Psoas muscle (tissue), 8 donors: ENCODE results near the gene B3GNT9. TPM values are rescaled to one million over a fixed set of nuclear protein-coding genes. Genes with fewer than 3 reads are reported as not detected.

ENCODE experiments used
- ATAC-seq, 4 donors: fragments of 200-7000 bp; cut with Tn5 transposase; one replicate each; pipeline ENCODE4 v1.9.1; 2020; ENCODE audit warnings: moderate library complexity in 3 of 4, mild to moderate bottlenecking in 2 of 4
- DNase-seq, 2 donors: peaks; one replicate each; pipeline ENCODE4 v3.0.0-alpha.2; 2020
- H3K27ac ChIP-seq: fragments of 200-600 bp; one replicate; pipeline ENCODE4 v1.8.0; 2022
- H3K27me3 ChIP-seq, 3 donors: fragments of 200-600 bp in 1 of 3; one replicate each; pipeline versions ENCODE4 v1.6.1 to v1.8.0; 2013 to 2022; ENCODE audit warnings: low read length in 2 of 3, mild to moderate bottlenecking in 2 of 3, moderate library complexity in 1 of 3; ENCODE audit not compliant: insufficient read depth in 3 of 3
- H3K36me3 ChIP-seq, 2 donors: fragments of 200-600 bp in 1 of 2; one replicate each; pipeline versions ENCODE4 v1.6.1 to v1.8.0; 2013 to 2022; ENCODE audit warnings: low read depth in 1 of 2, mild to moderate bottlenecking in 1 of 2, moderate library complexity in 1 of 2; ENCODE audit not compliant: insufficient read depth in 1 of 2
- H3K4me1 ChIP-seq: fragments of 200-600 bp; one replicate; pipeline ENCODE4 v1.8.0; 2022
- H3K4me3 ChIP-seq: fragments of 200-600 bp; one replicate; pipeline ENCODE4 v1.8.0; 2022; ENCODE audit warnings: mild to moderate bottlenecking
- H3K9me3 ChIP-seq: fragments of 200-600 bp; one replicate; pipeline ENCODE4 v1.8.0; 2022
- CTCF ChIP-seq: fragments of 200-600 bp; IDR thresholded peaks from one replicate; pipeline ENCODE4 v1.8.0; 2022; ENCODE audit warnings: antibody characterized with exemption
- WGBS, 3 donors: extraction: QIAGEN DNeasy Blood & Tissue Kit; methylation state at CpG; one replicate each; pipeline versions ENCODE4 v1.1.6 to v1.1.7; 2013; 5-methylcytosine and 5-hydroxymethylcytosine counted together
- intact Hi-C, 2 donors: fragments of 100-400 bp; cut with DNase I; formaldehyde crosslinking; loops; one replicate each; pipeline versions ENCODE4 v1.11.0 to v1.14.2; 2022
- polyA plus RNA-seq, 3 donors: library from polyadenylated mRNA; stranded (reverse); fragments of 200-250 nt; gene quantifications; one replicate each; pipeline ENCODE4 v1.2.3, GENCODE V29; 2013
- total RNA-seq, 4 donors: library from RNA; stranded (reverse); fragmentation: NEBNext Ultra II Directional in 2 of 4; extraction: Animal tissue kit (Norgen Biotek cat#: 25700) in 2 of 4; gene quantifications; one replicate each; pipeline versions ENCODE4 v1.2.1 to v1.2.4, GENCODE V29; 2021 to 2023
- donor health status: healthy with polysubstance abuse.
- donor health status: DM: no; HTN: no; CAD: no; lungs with moderate emphysema.
- donor health status: Bipolar disorder and iron deficiency.
- donor health status: healthy.
- donor health status: DM: yes; HTN: yes; CAD: no.
- donor health status: DM: no; HTN: no; CAD: no.
- donor health status: DM: no; HTN: no; CAD: no.
- donor health status: DM: yes; HTN: yes; CAD: no.

B3GNT9 gene
- total and polyA plus RNA-seq, 7 donors = 0.69 to 4.1 (median 1.2) TPM

GRCh38 chr16:67142342-67142741, 8.5 kb downstream of the B3GNT9 start:
- intact Hi-C loops = no loop called here
- Histone ChIP-seq H3K36me3 (peaks cover 22 to 100% of the 10 kb centered on the region in 2 donors), H3K9me3 (no peaks in the 10 kb centered on the region), H3K27ac (no peak overlapping the region), H3K4me1 (no peaks in the 10 kb centered on the region), H3K4me3 (no peak overlapping the region), H3K27me3 (no peaks in the 10 kb centered on the region)
- WGBS, 3 donors = 89 to 97% (median 91%) methylated on average over 9 of the region's 9 CpGs
- ATAC-seq (no peak), DNase-seq (no peak)
- no peak for TF ChIP-seq CTCF

DNA sequence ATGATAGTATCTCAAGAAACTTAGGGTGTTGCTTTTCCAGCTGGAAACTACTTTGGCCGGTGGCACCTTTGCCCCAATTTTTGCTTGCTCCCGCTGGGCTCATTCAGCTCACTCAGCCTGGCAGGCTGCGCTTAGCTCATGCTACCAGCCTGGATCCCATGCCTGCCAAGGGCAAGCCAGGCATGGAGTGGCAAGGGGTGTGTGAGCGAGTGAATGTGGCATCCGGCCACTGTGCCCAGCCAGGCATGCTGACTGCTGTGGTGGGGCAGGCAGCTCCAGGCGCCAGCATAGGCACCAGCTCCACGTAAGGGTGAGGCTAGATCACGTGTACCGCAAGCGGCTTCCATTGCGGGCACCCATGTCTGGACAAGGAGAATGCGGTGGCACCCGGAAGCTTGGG, 9.4 kb downstream of the B3GNT9 start:
- DNase-seq (peak in 1 of 2 donors; percentile 75), ATAC-seq (peak; percentile 81 to 90 (median 87))
- Histone ChIP-seq H3K27ac (peak overlapping the region; percentile 41), H3K27me3 (no peaks in the 10 kb centered on the region), H3K4me3 (no peak overlapping the region), H3K36me3 (peaks cover 16 to 100% of the 10 kb centered on the region in 2 donors), H3K4me1 (no peaks in the 10 kb centered on the region), H3K9me3 (no peaks in the 10 kb centered on the region)
- intact Hi-C loops = no loop called here
- no peak for TF ChIP-seq CTCF
- WGBS, 3 donors = 80 to 91% (median 85%) methylated on average over 12 to 13 of the region's 13 CpGs

GRCh38 chr16:67137605-67138004, 13.2 kb downstream of the B3GNT9 start:
- Histone ChIP-seq H3K4me1 (no peaks in the 10 kb centered on the region), H3K36me3 (peaks cover 25 to 100% of the 10 kb centered on the region in 2 donors), H3K27ac (no peak overlapping the region), H3K9me3 (no peaks in the 10 kb centered on the region), H3K27me3 (no peaks in the 10 kb centered on the region), H3K4me3 (no peak overlapping the region)
- TF ChIP-seq CTCF = no peak
- DNase-seq (no peak), ATAC-seq (no peak)
- intact Hi-C loops = no loop called here
- 41 to 52% (median 48%) methylated on average over 3 of the region's 3 CpGs for WGBS, 3 donors

GRCh38 chr16:67129422-67129821, 21.4 kb downstream of the B3GNT9 start:
- H3K27ac ChIP-seq = peak overlapping the region; percentile 53
- intact Hi-C loops = no loop called here
- 86 to 97% (median 97%) methylated on average over 3 of the region's 3 CpGs for WGBS, 3 donors

More at GRCh38 chr16:67129422-67129821, 21.4 kb downstream of the B3GNT9 start:
- peak in 2 of 4 donors; percentile 16 to 22 for ATAC-seq
- Histone ChIP-seq H3K4me1 (peaks cover 36% of the 10 kb centered on the region), H3K4me3 (no peak overlapping the region), H3K27me3 (no peaks in the 10 kb centered on the region), H3K36me3 (peaks cover 21 to 53% of the 10 kb centered on the region in 2 donors), H3K9me3 (no peaks in the 10 kb centered on the region)
- no peak for TF ChIP-seq CTCF
- no peak for DNase-seq
